MCF 10A (cell line): ENCODE measurements around the gene MAGEB17. TPM values are rescaled to one million over a fixed set of nuclear protein-coding genes. Genes with fewer than 3 reads are reported as not detected.

Source experiments
- BruUV-seq: library from RNA; stranded (reverse); fragments of 400-500 nt; replicated peaks from 2 replicates; lab custom pipeline; 2021; lab: Mats Ljungman, UMichigan
- CTCF ChIA-PET: fragments of 300-600 bp; sonication (Branson Sonifier 250); formaldehyde crosslinking; extraction: SDS; loops from one replicate; lab custom pipeline; 2021; ENCODE audit warnings: antibody characterized with exemption, inconsistent platforms; lab: Yijun Ruan, JAX
- POLR2A ChIA-PET: fragments of 300-600, 350-650 bp; sonication (Branson Sonifier 250); formaldehyde crosslinking; extraction: SDS; loops from one replicate; lab custom pipeline; 2020; ENCODE audit warnings: antibody characterized with exemption, inconsistent platforms; lab: Yijun Ruan, JAX
- DNase-seq: peaks from one replicate; pipeline ENCODE4 v3.0.0-alpha.2; 2018; ENCODE audit not compliant: unreplicated experiment
- H3K27ac Mint-ChIP-seq: one replicate; pipeline ENCODE4 v1.8.0; 2022; ENCODE audit warnings: mild to moderate bottlenecking, low read depth, mixed read lengths; ENCODE audit not compliant: unreplicated experiment
- H3K27me3 Mint-ChIP-seq: one replicate; pipeline ENCODE4 v1.8.0; 2022; ENCODE audit warnings: mixed read lengths; ENCODE audit not compliant: insufficient read depth, unreplicated experiment
- H3K36me3 Mint-ChIP-seq: one replicate; pipeline ENCODE4 v1.8.0; 2022; ENCODE audit warnings: mild to moderate bottlenecking, moderate library complexity, mixed read lengths; ENCODE audit not compliant: insufficient read depth, unreplicated experiment
- H3K4me1 Mint-ChIP-seq: one replicate; pipeline ENCODE4 v1.8.0; 2022; ENCODE audit warnings: mixed read lengths; ENCODE audit not compliant: insufficient read depth, unreplicated experiment
- H3K4me3 Mint-ChIP-seq: one replicate; pipeline ENCODE4 v1.8.0; 2022; ENCODE audit warnings: mild to moderate bottlenecking, moderate library complexity, mixed read lengths; ENCODE audit not compliant: unreplicated experiment
- H3K9me3 Mint-ChIP-seq: one replicate; pipeline ENCODE4 v1.8.0; 2022; ENCODE audit warnings: mixed read lengths; ENCODE audit not compliant: unreplicated experiment
- CTCF ChIP-seq: fragments of 200-600 bp; IDR thresholded peaks from one replicate; pipeline ENCODE4 v1.8.0; 2022; ENCODE audit warnings: antibody characterized with exemption, mild to moderate bottlenecking; ENCODE audit not compliant: unreplicated experiment
- intact Hi-C: fragments of 100-400 bp; cut with micrococcal nuclease; formaldehyde crosslinking; loops from 2 replicates; pipeline ENCODE4 v1.14.1; 2022
- total RNA-seq: library from RNA; stranded (reverse); gene quantifications from 2 replicates; pipeline ENCODE4 v1.2.3, GENCODE V29; 2022

The MAGEB17 gene
- total RNA-seq, 1 experiment from 2014 or later, result not detected

GRCh38 chrX:16123222-16123786 lies 44.0 kb upstream of the MAGEB17 start, which contains the start of gene GRPR:
Gene GRPR, plus strand, starts transcription at chrX:16123565. Its CDS starts 389 bp downstream, at chrX:16123954.
- intact Hi-C loops, result loop anchor here (1.0 to 10.0 kb wide), 5 partner anchors 89 to 548 kb away; no protein-coding TSS in a partner anchor
- H3K36me3 Mint-ChIP-seq, result no peaks in the 10 kb centered on the region
- DNase-seq, result peak; percentile 88
- H3K9me3 Mint-ChIP-seq, result no peaks in the 10 kb centered on the region
- CTCF ChIA-PET, result interaction anchor here (0.6 to 4.0 kb wide), 24 partner anchors 11 to 725 kb away, joined by 3 to 25 read pairs (median 4); no protein-coding TSS in a partner anchor
- no peak within 1 kb of the TSS for H3K4me3 Mint-ChIP-seq
- H3K27me3 Mint-ChIP-seq, result peaks cover 69% of the 10 kb centered on the region
- no peak within 1 kb of the TSS for H3K27ac Mint-ChIP-seq
- TF ChIP-seq CTCF, result peak; percentile 73
- no peaks in the 10 kb centered on the region for H3K4me1 Mint-ChIP-seq
- POLR2A ChIA-PET, result no interaction called here
- no TSS peak for BruUV-seq

- H3K4me1 Mint-ChIP-seq, result no peaks in the 10 kb centered on the region
- intact Hi-C loops, result loop anchor here (5.0 to 10.0 kb wide), 2 partner anchors 88 to 439 kb away; no protein-coding TSS in a partner anchor
Measured at GRCh38 chrX:16124201-16124600, 43.1 kb upstream of the MAGEB17 start.

GRCh38 chrX:16125520-16126149 lies 41.6 kb upstream of the MAGEB17 start:
- intact Hi-C loops, result loop anchor here (10.0 kb wide), 1 partner anchor 441 kb away; no protein-coding TSS in a partner anchor
- H3K4me1 Mint-ChIP-seq, result no peaks in the 10 kb centered on the region
- no TSS peak for BruUV-seq
- H3K27me3 Mint-ChIP-seq, result peaks cover 70% of the 10 kb centered on the region
- ChIA-PET POLR2A (no interaction called here), CTCF (interaction anchor here (0.6 to 2.1 kb wide), 7 partner anchors 11 to 315 kb away, joined by 3 to 10 read pairs (median 4); no protein-coding TSS in a partner anchor)
- H3K36me3 Mint-ChIP-seq, result no peaks in the 10 kb centered on the region
- no peak for DNase-seq
- no peak overlapping the region for H3K4me3 Mint-ChIP-seq
- no peak overlapping the region for H3K27ac Mint-ChIP-seq
- H3K9me3 Mint-ChIP-seq, result no peaks in the 10 kb centered on the region
- no peak for TF ChIP-seq CTCF

More at GRCh38 chrX:16124201-16124600, 43.1 kb upstream of the MAGEB17 start:
- Mint-ChIP-seq H3K9me3 (no peaks in the 10 kb centered on the region), H3K4me3 (no peak overlapping the region), H3K36me3 (no peaks in the 10 kb centered on the region), H3K27ac (no peak overlapping the region), H3K27me3 (peaks cover 70% of the 10 kb centered on the region)
- BruUV-seq, result no TSS peak
- no peak for DNase-seq
- ChIA-PET CTCF (interaction anchor here (0.6 to 4.0 kb wide), 10 partner anchors 11 to 561 kb away, joined by 3 to 20 read pairs (median 3); no protein-coding TSS in a partner anchor), POLR2A (no interaction called here)
- TF ChIP-seq CTCF, result no peak

GRCh38 chrX:16130707-16131106 lies 36.6 kb upstream of the MAGEB17 start:
- Mint-ChIP-seq H3K27ac (no peak overlapping the region), H3K4me1 (no peaks in the 10 kb centered on the region)
- POLR2A ChIA-PET, result no interaction called here

More at GRCh38 chrX:16130707-16131106, 36.6 kb upstream of the MAGEB17 start:
- Mint-ChIP-seq H3K9me3 (no peaks in the 10 kb centered on the region), H3K36me3 (no peaks in the 10 kb centered on the region), H3K4me3 (no peak overlapping the region), H3K27me3 (peaks cover 95% of the 10 kb centered on the region)
- BruUV-seq, result no TSS peak
- DNase-seq, result no peak
- TF ChIP-seq CTCF, result no peak
- CTCF ChIA-PET, result interaction anchor here (0.7 to 1.2 kb wide), 3 partner anchors 13 to 314 kb away, joined by 3 read pairs; no protein-coding TSS in a partner anchor
- intact Hi-C loops, result no loop called here
